GM21723 (cell line): ENCODE measurements around the gene FAHD2B.
"Not testable (repeated sequence)": the region's sequence is repeated elsewhere in the genome, so short reads cannot be mapped to it uniquely, and the experiment has no call there.

ENCODE experiments used
- ATAC-seq: cut with Tn5 transposase; IDR thresholded peaks from one replicate; pipeline ENCODE4 v1.9.1; 2021; ENCODE audit warnings: mild to moderate bottlenecking, moderate library complexity; ENCODE audit not compliant: unreplicated experiment

Gene FAHD2B

DNA sequence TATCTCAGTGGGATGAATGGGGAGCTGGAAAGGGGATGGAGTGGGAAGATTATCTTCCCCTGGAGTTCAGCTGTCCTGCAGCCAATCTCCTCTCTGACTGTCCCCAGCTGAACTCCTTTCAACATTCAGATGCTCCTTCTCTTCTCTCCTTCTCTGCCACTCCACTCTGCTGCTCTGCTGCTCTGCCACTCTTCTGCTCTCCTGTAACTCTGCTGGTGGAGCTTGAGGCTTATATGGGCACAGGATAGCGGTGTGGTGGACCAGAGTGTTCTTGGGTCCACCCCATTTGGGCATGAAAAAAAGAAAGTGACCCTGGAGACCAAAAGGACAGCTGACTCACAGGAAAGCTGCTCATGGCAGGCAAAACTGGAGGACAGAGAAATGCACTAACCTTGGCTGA, 26.6 kb downstream of the FAHD2B start:
- ATAC-seq, result no peak

DNA sequence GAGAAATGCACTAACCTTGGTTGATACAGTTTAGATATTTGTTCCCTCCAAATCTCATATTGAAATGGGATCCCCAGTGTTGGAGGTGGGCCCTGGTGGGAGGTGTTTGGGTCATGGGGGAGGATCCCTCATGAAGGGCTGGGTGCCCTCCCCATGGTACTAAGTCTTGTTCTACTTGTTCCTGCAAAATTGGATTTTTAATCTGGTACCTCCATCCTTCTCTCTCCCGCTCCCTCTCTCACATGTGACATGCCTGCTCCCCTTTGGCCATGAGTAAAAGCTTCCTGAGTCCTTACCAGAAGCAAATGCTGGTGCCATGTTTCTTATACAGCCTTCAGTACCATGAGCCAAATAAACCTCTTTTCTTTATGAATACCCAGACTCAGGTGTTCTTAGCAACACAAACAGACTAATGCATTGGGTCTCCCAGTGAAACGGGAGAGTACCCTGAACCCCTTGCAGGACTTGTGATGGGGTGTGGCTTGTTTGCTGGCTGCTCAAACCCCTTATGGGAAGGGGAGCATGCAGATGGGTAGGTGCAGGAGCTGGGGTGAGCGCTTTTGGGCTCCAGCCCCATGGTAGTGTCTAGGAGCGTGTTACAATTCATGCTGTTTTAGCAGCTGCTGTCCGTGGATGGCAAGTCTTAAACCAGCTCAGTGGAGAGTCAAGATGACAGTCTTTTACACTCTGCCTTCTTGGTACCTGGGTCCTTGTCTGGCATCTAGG, 27.2 kb downstream of the FAHD2B start:
- no peak for ATAC-seq

DNA sequence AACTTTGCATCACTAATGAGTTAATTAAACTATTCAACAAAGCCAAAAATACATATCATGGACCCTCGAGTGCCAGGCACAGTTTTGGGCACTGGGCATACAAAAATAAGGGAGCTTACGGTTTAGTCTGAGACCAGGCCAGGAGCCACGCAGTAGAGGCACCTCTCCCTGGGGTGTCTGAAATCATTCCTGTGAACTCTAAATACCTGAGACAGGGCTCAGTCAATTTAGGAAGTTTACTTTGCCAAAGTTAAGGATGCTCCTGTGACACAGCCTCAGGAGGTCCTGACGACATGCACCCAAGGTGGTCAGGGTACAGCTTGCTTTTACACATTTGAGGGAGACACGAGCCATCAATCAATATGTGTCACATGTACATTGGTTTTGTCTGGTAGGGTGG, 28.7 kb downstream of the FAHD2B start:
- not testable (repeated sequence) for ATAC-seq

DNA sequence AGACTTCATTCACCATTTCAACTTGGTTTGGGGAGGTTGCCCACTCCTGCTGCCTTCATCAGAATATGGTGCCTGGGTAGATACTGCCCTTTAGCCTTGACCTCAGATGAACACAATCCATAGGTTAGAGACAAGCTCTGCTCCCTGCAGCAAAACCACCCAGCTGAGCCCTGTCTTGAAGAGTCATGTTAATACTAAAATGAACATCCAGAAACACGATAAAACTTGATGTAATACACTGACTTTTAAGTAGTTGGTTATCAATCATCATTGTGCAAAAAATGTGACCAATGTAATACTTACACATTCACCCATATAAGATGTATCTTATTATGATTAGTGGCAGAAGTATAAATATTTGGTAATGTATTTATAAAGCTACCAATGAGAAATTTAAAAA, 32.7 kb downstream of the FAHD2B start:
- ATAC-seq, result not testable (repeated sequence)

DNA sequence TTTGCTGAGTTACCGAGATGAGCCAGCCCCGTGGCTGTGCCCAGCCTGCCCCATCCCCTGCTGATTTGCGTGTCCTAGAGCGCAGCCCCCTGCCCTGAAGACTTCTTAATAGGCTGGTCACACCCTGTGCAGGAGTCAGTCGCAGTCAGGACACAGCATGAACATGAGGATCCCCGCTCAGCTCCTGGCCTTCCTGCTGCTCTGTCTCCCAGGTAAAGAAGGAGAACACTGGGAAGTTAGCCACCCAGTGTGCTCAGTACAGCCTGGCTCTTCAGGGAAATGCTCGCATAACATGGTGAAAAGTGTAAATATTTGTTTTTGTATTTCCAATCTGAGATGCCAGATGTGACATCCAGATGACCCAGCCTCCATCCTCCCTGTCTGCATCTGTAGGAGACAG, 34.9 kb downstream of the FAHD2B start:
- not testable (repeated sequence) for ATAC-seq

DNA sequence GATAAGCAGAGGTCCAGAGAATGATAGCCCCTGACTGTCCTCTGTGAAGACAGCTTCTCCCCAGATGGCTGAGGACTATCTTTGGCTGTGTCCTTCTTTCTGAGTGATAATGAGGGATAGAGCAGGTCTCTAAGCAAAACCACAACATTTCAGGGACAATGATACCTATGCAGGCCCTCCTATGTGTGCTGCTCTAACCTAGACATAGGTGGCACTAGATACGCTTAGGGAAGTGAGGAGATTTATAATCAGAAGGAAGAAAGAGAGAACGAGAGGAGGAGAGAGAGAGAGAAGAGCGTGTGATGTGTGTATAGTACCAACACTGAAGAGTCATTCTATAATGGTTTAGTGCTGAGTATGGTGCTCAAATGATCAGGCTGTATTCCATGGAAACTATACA, 38.5 kb downstream of the FAHD2B start:
- not testable (repeated sequence) for ATAC-seq

DNA sequence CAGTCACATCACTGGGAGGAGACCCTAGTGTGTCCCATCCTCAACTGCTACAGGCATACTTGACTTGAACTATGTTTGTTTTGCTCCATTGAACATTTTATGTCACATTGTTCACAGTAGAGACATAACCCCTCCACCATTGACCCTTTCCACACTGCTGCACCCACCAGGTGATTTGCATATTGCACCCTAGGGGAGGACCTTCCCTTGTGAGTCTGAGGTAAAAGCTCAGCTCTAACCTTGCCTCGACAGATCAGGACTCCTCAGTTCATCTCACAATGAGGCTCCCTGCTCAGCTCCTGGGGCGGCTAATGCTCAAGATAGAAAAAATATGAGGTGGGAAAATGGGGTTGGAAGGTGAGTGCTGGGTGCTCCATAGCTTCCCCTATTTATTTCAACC, 44.6 kb downstream of the FAHD2B start:
- not testable (repeated sequence) for ATAC-seq

DNA sequence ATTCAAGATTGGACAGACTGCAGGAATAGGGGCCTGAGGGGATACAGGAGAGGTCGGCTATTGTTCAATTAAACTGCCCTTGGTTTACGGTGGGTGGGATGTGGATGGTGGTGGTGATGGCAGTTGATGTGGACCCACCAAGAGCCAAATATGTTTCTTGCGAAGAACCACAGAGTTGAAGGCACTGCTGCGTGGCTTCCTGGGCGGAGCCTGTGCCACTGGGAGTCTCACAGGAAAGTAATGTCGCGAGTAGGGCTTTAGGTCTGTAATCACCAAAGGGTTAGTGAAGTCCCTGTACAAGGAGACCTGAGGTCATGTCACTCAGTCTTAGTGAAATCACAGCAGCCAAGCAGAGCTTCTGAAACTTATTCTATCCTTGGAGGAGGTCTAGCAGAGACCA, 46.2 kb downstream of the FAHD2B start:
- ATAC-seq, result not testable (repeated sequence)

DNA sequence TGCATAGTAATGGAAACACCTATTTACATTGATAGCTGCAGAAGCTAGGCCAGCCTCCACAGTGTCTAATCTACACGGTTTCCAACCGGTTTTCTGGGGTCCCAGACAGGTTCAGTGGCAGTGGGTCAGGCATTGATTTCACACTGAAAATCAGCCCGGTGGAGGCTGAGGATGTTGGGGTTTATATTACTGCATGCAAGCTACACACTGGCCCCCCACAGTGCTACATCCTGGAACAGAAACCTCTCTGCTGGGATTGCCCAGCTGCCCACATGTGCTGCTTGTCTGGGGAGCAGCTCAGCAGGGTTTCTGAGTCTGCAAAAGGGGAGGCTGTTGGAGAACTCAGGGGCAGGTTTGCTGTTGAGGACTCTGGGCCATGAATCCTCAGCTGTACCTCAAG, 48.0 kb downstream of the FAHD2B start:
- ATAC-seq, result not testable (repeated sequence)

DNA sequence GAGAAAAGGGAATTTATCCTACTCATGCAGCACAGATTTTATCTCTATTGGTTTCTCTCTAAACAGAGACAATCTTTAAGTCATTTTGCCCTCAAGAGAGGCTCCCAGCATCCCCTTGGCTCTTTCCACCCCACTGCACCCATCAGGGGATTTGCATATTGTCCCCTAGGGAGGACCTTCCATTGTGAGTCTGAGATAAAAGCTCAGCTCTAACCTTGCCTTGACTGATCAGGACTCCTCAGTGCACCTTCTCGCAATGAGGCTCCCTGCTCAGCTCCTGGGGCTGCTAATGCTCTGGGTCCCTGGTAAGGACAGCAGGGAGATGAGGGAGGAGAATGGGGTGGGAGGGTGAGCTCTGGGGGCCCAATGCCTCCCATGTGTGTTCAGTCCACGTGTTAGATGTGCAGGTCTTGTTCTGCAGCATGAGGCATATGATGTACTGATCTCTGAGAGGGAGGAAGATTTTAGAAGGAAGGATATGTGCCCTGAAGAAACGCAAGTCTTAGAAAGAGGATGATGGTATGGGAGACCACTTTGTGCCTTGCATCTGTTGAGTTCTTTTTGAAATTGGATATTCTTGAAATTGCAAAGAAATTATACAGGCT, 48.7 kb downstream of the FAHD2B start:
- ATAC-seq, result not testable (repeated sequence)
